CD4-positive, alpha-beta memory T cell (primary cell): ENCODE data around the gene NNMT. TPM values are rescaled to one million over a fixed set of nuclear protein-coding genes. Genes with fewer than 3 reads are reported as not detected.

Experiments
- CTCF ChIA-PET: fragments of 350-600 bp; sonication (Branson Sonifier 250); formaldehyde crosslinking; loops from one replicate; lab custom pipeline; 2021; ENCODE audit warnings: inconsistent platforms; ENCODE audit not compliant: partially characterized antibody; lab: Charles Lee
- POLR2A ChIA-PET: fragments of 350-600 bp; sonication (Branson Sonifier 250); formaldehyde crosslinking; loops from one replicate; lab custom pipeline; 2021; ENCODE audit not compliant: partially characterized antibody; lab: Charles Lee
- DNase-seq, 5 donors: peaks; one replicate each; pipeline versions ENCODE4 v3.0.0 to v3.0.0-alpha.2; 2020 to 2022; ENCODE audit warnings: mixed read lengths in 1 of 5
- H3K27ac ChIP-seq: one replicate; pipeline ENCODE4 v1.7.0; 2013; ENCODE audit warnings: low read depth, low read length
- H3K27me3 ChIP-seq: 2 replicates; pipeline ENCODE4 v1.7.0; 2013; ENCODE audit warnings: mild to moderate bottlenecking, low read length, moderate library complexity; ENCODE audit not compliant: insufficient read depth
- H3K36me3 ChIP-seq: 2 replicates; pipeline ENCODE4 v1.7.0; 2013; ENCODE audit warnings: mild to moderate bottlenecking, low read length, moderate library complexity; ENCODE audit not compliant: insufficient read depth
- H3K4me1 ChIP-seq: 2 replicates; pipeline ENCODE4 v1.7.0; 2013; ENCODE audit warnings: mild to moderate bottlenecking, low read length, moderate library complexity; ENCODE audit not compliant: insufficient read depth
- H3K4me3 ChIP-seq, 2 donors: one replicate each; pipeline ENCODE4 v1.7.0; 2013; ENCODE audit warnings: low read length in 2 of 2, mild to moderate bottlenecking in 1 of 2
- H3K9me3 ChIP-seq, 2 donors: one replicate each; pipeline ENCODE4 v1.7.0; 2013; ENCODE audit warnings: low read length in 2 of 2, control low read depth in 1 of 2; ENCODE audit not compliant: control insufficient read depth in 1 of 2
- H3K27ac Mint-ChIP-seq, 7 donors: one replicate each; pipeline ENCODE4 v1.8.0; 2020 to 2021; ENCODE audit warnings: mixed read lengths in 7 of 7, mild to moderate bottlenecking in 6 of 7, inconsistent platforms in 3 of 7, moderate library complexity in 3 of 7
- H3K27me3 Mint-ChIP-seq, 2 donors: one replicate each; pipeline ENCODE4 v1.8.0; 2020 to 2021; ENCODE audit warnings: mixed read lengths in 2 of 2
- H3K36me3 Mint-ChIP-seq, 2 donors: one replicate each; pipeline ENCODE4 v1.8.0; 2020 to 2021; ENCODE audit warnings: mixed read lengths in 2 of 2, inconsistent platforms in 1 of 2, mild to moderate bottlenecking in 1 of 2
- H3K4me1 Mint-ChIP-seq, 4 donors: one replicate each; pipeline ENCODE4 v1.8.0; 2020 to 2021; ENCODE audit warnings: mixed read lengths in 4 of 4, mild to moderate bottlenecking in 1 of 4
- H3K4me3 Mint-ChIP-seq, 8 donors: one replicate each; pipeline ENCODE4 v1.8.0; 2020 to 2021; ENCODE audit warnings: mixed read lengths in 8 of 8, mild to moderate bottlenecking in 7 of 8, moderate library complexity in 6 of 8, inconsistent platforms in 3 of 8
- H3K9me3 Mint-ChIP-seq, 8 donors: one replicate each; pipeline ENCODE4 v1.8.0; 2020 to 2021; ENCODE audit warnings: mixed read lengths in 8 of 8, mild to moderate bottlenecking in 5 of 8, inconsistent platforms in 3 of 8, moderate library complexity in 1 of 8
- intact Hi-C: fragments of 100-400 bp; cut with micrococcal nuclease; formaldehyde crosslinking; loops from one replicate; pipeline ENCODE4 v1.15.1; 2023
- polyA plus RNA-seq, 2 donors: library from polyadenylated mRNA; unstranded; fragments of 300-500 nt; fragmentation: Illumina TruSeq; gene quantifications; one replicate each; pipeline ENCODE4 v1.2.3, GENCODE V29; 2021
- total RNA-seq, 2 experiments: library from RNA; stranded (reverse); gene quantifications; one replicate each; pipeline ENCODE4 v1.2.3, GENCODE V29; 2021

Gene NNMT
- total and polyA plus RNA-seq, 4 experiments from 2014 or later, result not detected

DNA sequence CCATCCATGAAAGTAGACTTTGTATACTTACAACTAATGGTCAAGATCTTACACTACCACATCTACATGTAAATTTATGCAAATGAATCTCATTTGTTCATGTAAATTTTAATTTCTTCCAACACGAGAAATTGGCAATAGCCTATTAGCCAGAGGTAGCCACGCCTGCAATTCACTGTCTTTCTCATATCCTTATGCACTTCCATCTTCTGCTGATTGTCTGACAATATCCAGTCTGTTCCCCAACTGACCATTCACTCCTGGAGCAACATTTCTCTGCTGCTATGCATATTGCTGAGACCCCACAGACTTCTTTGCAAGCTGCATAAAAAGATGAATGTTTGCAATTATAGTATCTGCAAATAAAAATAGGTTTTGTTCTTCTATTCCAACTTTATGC lies 2.5 kb downstream of the NNMT start:
- intact Hi-C loops, result no loop called here
- peaks cover 4% of the 10 kb centered on the region for H3K27me3 ChIP-seq
- H3K4me3 Mint-ChIP-seq, result no peak overlapping the region
- no peaks in the 10 kb centered on the region for H3K4me1 ChIP-seq
- peaks cover 5 to 15% of the 10 kb centered on the region in 2 donors for H3K27me3 Mint-ChIP-seq
- H3K36me3 Mint-ChIP-seq, result peaks cover 2 to 3% of the 10 kb centered on the region in 2 donors
- no peak overlapping the region for H3K27ac ChIP-seq
- H3K9me3 Mint-ChIP-seq, result peaks cover 0 to 24% (median 11%) of the 10 kb centered on the region in 8 donors
- DNase-seq, result no peak
- ChIA-PET POLR2A (no interaction called here), CTCF (no interaction called here)
- no peaks in the 10 kb centered on the region for H3K9me3 ChIP-seq
- no peak overlapping the region for H3K27ac Mint-ChIP-seq
- no peak overlapping the region for H3K4me3 ChIP-seq
- no peaks in the 10 kb centered on the region for H3K36me3 ChIP-seq
- H3K4me1 Mint-ChIP-seq, result no peaks in the 10 kb centered on the region

GRCh38 chr11:114301088-114301487 lies 4.9 kb downstream of the NNMT start:
- intact Hi-C loops, result no loop called here

DNA sequence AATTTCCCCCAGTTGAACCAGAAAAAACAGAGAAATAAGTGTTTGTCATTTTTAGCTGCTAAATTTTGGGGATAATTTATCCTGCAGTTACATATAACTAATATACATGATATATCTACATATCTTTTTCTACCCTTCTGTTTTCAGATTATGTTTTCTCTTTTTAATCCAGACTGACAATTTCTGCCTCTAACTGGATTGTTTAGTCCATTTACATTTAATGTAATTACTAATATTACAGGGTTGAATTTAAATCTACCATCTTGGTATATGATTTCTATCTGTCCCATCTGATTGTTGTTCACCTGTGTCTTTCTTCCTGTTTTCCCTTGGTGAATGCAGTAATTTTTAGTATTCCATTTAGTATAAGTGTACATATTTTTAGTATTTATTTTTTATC lies 5.7 kb downstream of the NNMT start:
- H3K9me3 ChIP-seq, result no peaks in the 10 kb centered on the region
- ChIA-PET POLR2A (no interaction called here), CTCF (no interaction called here)
- intact Hi-C loops, result no loop called here
- no peak overlapping the region for H3K4me3 ChIP-seq
- no peak overlapping the region for H3K4me3 Mint-ChIP-seq
- peaks cover 6% of the 10 kb centered on the region for H3K27me3 ChIP-seq
- no peaks in the 10 kb centered on the region for H3K4me1 Mint-ChIP-seq
- H3K27ac Mint-ChIP-seq, result no peak overlapping the region
- H3K36me3 ChIP-seq, result no peaks in the 10 kb centered on the region
- H3K9me3 Mint-ChIP-seq, result peaks cover 0 to 24% (median 11%) of the 10 kb centered on the region in 8 donors
- no peak for DNase-seq
- H3K36me3 Mint-ChIP-seq, result peaks cover 2 to 3% of the 10 kb centered on the region in 2 donors
- H3K4me1 ChIP-seq, result no peaks in the 10 kb centered on the region
- peaks cover 5 to 14% of the 10 kb centered on the region in 2 donors for H3K27me3 Mint-ChIP-seq
- H3K27ac ChIP-seq, result no peak overlapping the region

More at GRCh38 chr11:114301088-114301487, 4.9 kb downstream of the NNMT start:
- H3K4me3 ChIP-seq, result no peak overlapping the region
- peaks cover 2 to 3% of the 10 kb centered on the region in 2 donors for H3K36me3 Mint-ChIP-seq
- peaks cover 6% of the 10 kb centered on the region for H3K27me3 ChIP-seq
- no peak overlapping the region for H3K4me3 Mint-ChIP-seq
- no peak overlapping the region for H3K27ac ChIP-seq
- H3K27ac Mint-ChIP-seq, result no peak overlapping the region
- H3K9me3 ChIP-seq, result no peaks in the 10 kb centered on the region
- ChIA-PET CTCF (interaction anchor here (0.9 to 1.1 kb wide), 2 partner anchors 39 to 41 kb away, joined by 3 to 4 read pairs; no protein-coding TSS in a partner anchor), POLR2A (no interaction called here)
- no peaks in the 10 kb centered on the region for H3K4me1 Mint-ChIP-seq
- H3K27me3 Mint-ChIP-seq, result peaks cover 4 to 12% of the 10 kb centered on the region in 2 donors
- no peaks in the 10 kb centered on the region for H3K36me3 ChIP-seq
- H3K9me3 Mint-ChIP-seq, result peaks cover 0 to 24% (median 11%) of the 10 kb centered on the region in 8 donors
- H3K4me1 ChIP-seq, result no peaks in the 10 kb centered on the region
- no peak for DNase-seq

DNA sequence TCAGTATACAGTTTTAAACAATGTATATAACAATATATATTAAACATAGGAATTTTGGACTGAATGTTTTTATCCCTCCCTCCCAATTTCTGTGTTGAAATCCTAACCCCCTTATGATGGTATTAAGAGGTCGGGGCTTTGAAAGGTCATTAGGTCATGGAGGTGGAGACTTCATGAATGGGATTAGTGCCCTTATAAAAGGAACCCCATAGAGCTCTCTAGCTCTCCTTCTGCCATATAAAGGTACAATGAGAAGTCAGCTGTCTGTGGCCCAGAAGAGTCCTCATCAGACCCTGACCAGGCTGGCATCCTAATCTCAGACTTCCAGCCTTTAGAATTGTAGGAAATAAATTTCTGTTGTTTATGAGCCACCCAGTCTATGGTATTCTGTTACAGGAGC lies 6.5 kb downstream of the NNMT start:
- no peak overlapping the region for H3K27ac ChIP-seq
- H3K9me3 Mint-ChIP-seq, result peaks cover 0 to 24% (median 13%) of the 10 kb centered on the region in 8 donors
- H3K36me3 Mint-ChIP-seq, result peaks cover 2 to 3% of the 10 kb centered on the region in 2 donors
- CTCF ChIA-PET, result no interaction called here
- H3K4me1 ChIP-seq, result no peaks in the 10 kb centered on the region
- H3K4me3 Mint-ChIP-seq, result no peak overlapping the region
- no peak overlapping the region for H3K27ac Mint-ChIP-seq
- peaks cover 6% of the 10 kb centered on the region for H3K27me3 ChIP-seq
- DNase-seq, result no peak
- H3K4me3 ChIP-seq, result no peak overlapping the region
- peaks cover 11 to 20% of the 10 kb centered on the region in 2 donors for H3K27me3 Mint-ChIP-seq
- no peaks in the 10 kb centered on the region for H3K36me3 ChIP-seq
- H3K9me3 ChIP-seq, result no peaks in the 10 kb centered on the region
- no peaks in the 10 kb centered on the region for H3K4me1 Mint-ChIP-seq
- POLR2A ChIA-PET, result no interaction called here
- intact Hi-C loops, result no loop called here

DNA sequence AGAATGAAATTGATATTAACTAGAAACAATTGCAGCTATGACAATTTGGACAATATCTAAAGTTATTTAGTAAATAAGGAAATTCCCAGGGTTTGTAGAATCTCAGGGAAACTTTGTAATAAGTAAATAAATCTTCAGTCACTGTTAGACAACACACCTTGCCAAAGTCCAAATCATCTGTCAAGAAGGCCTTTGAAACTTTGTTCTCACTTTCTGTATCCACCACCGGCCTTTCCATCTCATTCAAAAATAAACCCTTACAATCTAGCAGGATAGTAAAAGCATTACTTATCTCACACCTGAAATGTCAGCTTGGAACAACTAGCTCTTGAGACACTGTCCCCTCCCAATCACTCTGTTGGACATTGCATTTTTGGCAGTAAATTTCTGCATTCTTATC lies 7.9 kb downstream of the NNMT start:
- Histone ChIP-seq H3K27me3 (peaks cover 6% of the 10 kb centered on the region), H3K4me3 (no peak overlapping the region), H3K27ac (no peak overlapping the region), H3K4me1 (no peaks in the 10 kb centered on the region), H3K36me3 (no peaks in the 10 kb centered on the region), H3K9me3 (no peaks in the 10 kb centered on the region)
- peaks cover 0 to 24% (median 12%) of the 10 kb centered on the region in 8 donors for H3K9me3 Mint-ChIP-seq
- peaks cover 0 to 3% of the 10 kb centered on the region in 2 donors for H3K36me3 Mint-ChIP-seq
- no peak for DNase-seq
- intact Hi-C loops, result no loop called here
- ChIA-PET CTCF (no interaction called here), POLR2A (no interaction called here)
- no peak overlapping the region for H3K27ac Mint-ChIP-seq
- H3K4me3 Mint-ChIP-seq, result no peak overlapping the region
- no peaks in the 10 kb centered on the region for H3K4me1 Mint-ChIP-seq
- peaks cover 19 to 27% of the 10 kb centered on the region in 2 donors for H3K27me3 Mint-ChIP-seq

DNA sequence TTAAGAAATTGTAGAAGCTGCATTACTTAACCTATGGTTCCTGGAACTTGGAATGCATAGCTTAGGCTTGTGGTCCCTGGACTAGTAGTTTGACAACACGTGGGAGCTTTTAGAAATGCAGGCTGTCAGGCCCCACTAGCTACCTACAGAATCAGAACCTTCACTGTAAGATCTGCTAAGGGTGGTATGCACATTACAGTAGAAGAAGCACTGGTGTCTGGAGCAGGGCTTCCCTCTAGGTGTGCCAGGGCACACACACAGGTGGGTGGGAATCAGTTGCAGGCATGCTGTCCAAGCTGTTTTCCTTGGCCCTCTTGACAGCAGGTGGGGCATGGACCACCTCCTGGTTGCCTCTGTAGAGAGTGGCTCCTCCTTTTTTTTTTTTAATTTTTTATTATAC lies 8.8 kb downstream of the NNMT start:
- no peaks in the 10 kb centered on the region for H3K36me3 Mint-ChIP-seq
- Histone ChIP-seq H3K4me3 (no peak overlapping the region), H3K36me3 (no peaks in the 10 kb centered on the region), H3K27ac (no peak overlapping the region), H3K27me3 (peaks cover 6% of the 10 kb centered on the region), H3K4me1 (no peaks in the 10 kb centered on the region), H3K9me3 (no peaks in the 10 kb centered on the region)
- no peak overlapping the region for H3K27ac Mint-ChIP-seq
- no peaks in the 10 kb centered on the region for H3K4me1 Mint-ChIP-seq
- intact Hi-C loops, result no loop called here
- no peak overlapping the region for H3K4me3 Mint-ChIP-seq
- H3K27me3 Mint-ChIP-seq, result peaks cover 23 to 31% of the 10 kb centered on the region in 2 donors
- DNase-seq, result no peak
- POLR2A ChIA-PET, result no interaction called here
- peaks cover 0 to 17% (median 8%) of the 10 kb centered on the region in 8 donors for H3K9me3 Mint-ChIP-seq
- CTCF ChIA-PET, result no interaction called here

GRCh38 chr11:114307524-114308203 lies 11.5 kb downstream of the NNMT start:
- peaks cover 9% of the 10 kb centered on the region for H3K27me3 ChIP-seq
- Mint-ChIP-seq H3K4me3 (no peak overlapping the region), H3K27ac (no peak overlapping the region), H3K4me1 (no peaks in the 10 kb centered on the region), H3K9me3 (peaks cover 0 to 6% (median 3%) of the 10 kb centered on the region in 8 donors), H3K36me3 (no peaks in the 10 kb centered on the region), H3K27me3 (peaks cover 32 to 36% of the 10 kb centered on the region in 2 donors)
- H3K4me3 ChIP-seq, result no peak overlapping the region
- intact Hi-C loops, result no loop called here
- DNase-seq, result no peak
- ChIA-PET CTCF (interaction anchor here (1.0 to 1.1 kb wide), 2 partner anchors 10 to 33 kb away, joined by 3 to 4 read pairs; no protein-coding TSS in a partner anchor), POLR2A (no interaction called here)
- H3K9me3 ChIP-seq, result no peaks in the 10 kb centered on the region
- H3K27ac ChIP-seq, result no peak overlapping the region
- H3K36me3 ChIP-seq, result no peaks in the 10 kb centered on the region
- H3K4me1 ChIP-seq, result no peaks in the 10 kb centered on the region
